ENCODE measurements around the gene GOSR1. TPM values are rescaled to one million over a fixed set of nuclear protein-coding genes. Genes with fewer than 3 reads are reported as not detected.
"Not testable (repeated sequence)": the region's sequence is repeated elsewhere in the genome, so short reads cannot be mapped to it uniquely, and the experiment has no call there.

The GOSR1 gene
- total RNA-seq, 1 experiment from 2014 or later, result 47.1 TPM

DNA sequence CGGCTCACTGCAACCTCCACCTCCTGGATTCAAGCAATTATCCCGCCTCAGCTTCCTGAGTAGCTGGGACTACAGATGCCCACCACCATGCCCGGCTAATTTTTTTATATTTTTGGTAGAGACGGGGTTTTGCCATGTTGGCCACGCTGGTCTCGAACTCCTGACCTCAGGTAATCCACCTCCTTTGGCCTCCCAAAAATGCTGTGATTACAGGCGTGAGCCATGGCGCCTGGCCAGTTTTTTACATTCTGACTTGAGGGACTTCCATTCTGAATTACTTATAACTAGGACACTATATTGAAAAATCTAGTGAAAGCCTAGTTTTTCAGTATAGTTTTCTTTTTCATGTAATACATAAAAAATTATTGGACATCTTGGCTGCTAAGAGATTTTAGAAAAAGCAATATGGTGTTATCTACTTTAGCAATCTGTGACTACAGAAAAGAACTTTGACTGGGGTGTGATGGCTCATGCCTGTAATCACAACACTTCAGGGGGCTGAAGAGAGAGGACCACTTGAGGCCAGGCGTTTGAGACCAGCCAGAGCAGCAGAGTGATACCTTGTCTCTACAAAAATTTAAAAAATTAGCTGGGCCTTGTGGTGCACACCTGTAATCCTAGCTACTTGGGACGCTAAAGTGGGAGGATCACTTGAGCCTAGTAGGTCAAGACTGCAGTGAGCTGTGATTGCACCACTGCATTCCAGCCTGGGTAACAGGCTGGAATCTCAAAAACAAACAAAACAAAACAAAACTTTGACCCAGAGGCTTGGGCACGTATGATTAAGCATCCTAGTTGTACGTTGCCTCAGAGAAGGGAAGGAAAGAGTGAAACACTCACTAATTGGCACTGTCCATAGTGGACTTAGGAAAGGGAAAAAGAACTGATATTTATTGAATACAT lies 26.8 kb upstream of the GOSR1 start:
- TF ChIP-seq, protein P1, sequence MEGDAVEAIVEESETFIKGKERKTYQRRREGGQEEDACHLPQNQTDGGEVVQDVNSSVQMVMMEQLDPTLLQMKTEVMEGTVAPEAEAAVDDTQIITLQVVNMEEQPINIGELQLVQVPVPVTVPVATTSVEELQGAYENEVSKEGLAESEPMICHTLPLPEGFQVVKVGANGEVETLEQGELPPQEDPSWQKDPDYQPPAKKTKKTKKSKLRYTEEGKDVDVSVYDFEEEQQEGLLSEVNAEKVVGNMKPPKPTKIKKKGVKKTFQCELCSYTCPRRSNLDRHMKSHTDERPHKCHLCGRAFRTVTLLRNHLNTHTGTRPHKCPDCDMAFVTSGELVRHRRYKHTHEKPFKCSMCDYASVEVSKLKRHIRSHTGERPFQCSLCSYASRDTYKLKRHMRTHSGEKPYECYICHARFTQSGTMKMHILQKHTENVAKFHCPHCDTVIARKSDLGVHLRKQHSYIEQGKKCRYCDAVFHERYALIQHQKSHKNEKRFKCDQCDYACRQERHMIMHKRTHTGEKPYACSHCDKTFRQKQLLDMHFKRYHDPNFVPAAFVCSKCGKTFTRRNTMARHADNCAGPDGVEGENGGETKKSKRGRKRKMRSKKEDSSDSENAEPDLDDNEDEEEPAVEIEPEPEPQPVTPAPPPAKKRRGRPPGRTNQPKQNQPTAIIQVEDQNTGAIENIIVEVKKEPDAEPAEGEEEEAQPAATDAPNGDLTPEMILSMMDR (IDR thresholded peaks at IDR 0.05; ENCODE audit: unreplicated experiment), result no peak
- Mint-ChIP-seq H3K27me3 (ENCODE audit: unreplicated experiment) (no peaks in the 10 kb centered on the region), H3K36me3 (ENCODE audit: insufficient read depth, unreplicated experiment) (peaks cover 21% of the 10 kb centered on the region), H3K27ac (ENCODE audit: unreplicated experiment) (no peak overlapping the region), H3K9me3 (ENCODE audit: low read depth, unreplicated experiment) (peaks cover 3% of the 10 kb centered on the region), H3K4me3 (ENCODE audit: low read depth, unreplicated experiment) (no peak overlapping the region), H3K4me1 (ENCODE audit: low read depth, unreplicated experiment) (peaks cover 9% of the 10 kb centered on the region)
- BruUV-seq (replicated peaks), result no TSS peak
- intact Hi-C loops (cut with micrococcal nuclease; ENCODE audit: unreplicated experiment), result no loop called here
- CTCF ChIA-PET, result no interaction called here
- peak; percentile 6 for DNase-seq

DNA sequence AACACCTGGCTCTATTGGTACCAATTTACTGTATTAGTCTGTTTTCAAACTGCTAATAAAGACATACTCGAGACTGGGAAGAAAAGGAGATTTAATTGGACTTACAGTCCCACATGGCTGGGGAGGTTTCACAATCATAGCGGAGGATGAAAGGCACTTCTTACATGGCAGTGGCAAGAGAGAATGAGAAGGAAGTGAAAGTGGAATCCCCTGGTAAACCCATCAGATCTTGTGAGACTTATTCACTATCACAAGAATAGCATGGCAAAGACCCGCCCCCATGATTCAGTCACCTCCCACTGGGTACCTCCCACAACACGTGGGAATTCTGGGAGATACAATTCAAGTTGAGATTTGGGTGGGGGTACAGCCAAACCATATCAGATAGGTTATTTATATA lies 22.6 kb upstream of the GOSR1 start:
- no peak for DNase-seq
- BruUV-seq (replicated peaks), result no TSS peak
- CTCF ChIA-PET, result no interaction called here
- H3K4me3 Mint-ChIP-seq (ENCODE audit: low read depth, unreplicated experiment), result no peak overlapping the region
- H3K27me3 Mint-ChIP-seq (ENCODE audit: unreplicated experiment), result no peaks in the 10 kb centered on the region
- intact Hi-C loops (cut with micrococcal nuclease; ENCODE audit: unreplicated experiment), result no loop called here
- TF ChIP-seq, protein P1 (IDR thresholded peaks at IDR 0.05; ENCODE audit: unreplicated experiment), result no peak
- H3K4me1 Mint-ChIP-seq (ENCODE audit: low read depth, unreplicated experiment), result peaks cover 9% of the 10 kb centered on the region
- peaks cover 3% of the 10 kb centered on the region for H3K9me3 Mint-ChIP-seq (ENCODE audit: low read depth, unreplicated experiment)
- no peak overlapping the region for H3K27ac Mint-ChIP-seq (ENCODE audit: unreplicated experiment)
- peaks cover 31% of the 10 kb centered on the region for H3K36me3 Mint-ChIP-seq (ENCODE audit: insufficient read depth, unreplicated experiment)

DNA sequence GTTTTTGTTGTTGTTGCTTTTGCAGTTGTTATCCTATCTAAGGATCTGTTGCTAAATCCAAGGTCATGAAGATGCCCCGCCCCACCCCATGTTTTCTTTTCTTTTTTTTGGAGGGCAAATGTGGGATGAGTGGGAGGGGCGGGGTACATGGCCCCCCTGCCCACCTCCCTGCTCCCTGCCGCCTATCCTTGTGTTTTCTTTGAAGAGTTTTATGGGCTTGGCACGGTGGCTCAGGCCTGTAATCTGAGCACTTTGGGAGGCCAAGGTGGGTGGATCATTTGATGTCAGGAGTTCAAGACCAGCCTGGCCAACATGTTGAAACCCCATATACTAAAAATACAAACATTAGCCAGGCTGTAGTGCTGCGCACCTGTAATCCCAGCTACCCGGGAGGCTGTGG lies 18.8 kb upstream of the GOSR1 start:
- peaks cover 3% of the 10 kb centered on the region for H3K9me3 Mint-ChIP-seq (ENCODE audit: low read depth, unreplicated experiment)
- intact Hi-C loops (cut with micrococcal nuclease; ENCODE audit: unreplicated experiment), result no loop called here
- H3K4me3 Mint-ChIP-seq (ENCODE audit: low read depth, unreplicated experiment), result no peak overlapping the region
- no peak overlapping the region for H3K27ac Mint-ChIP-seq (ENCODE audit: unreplicated experiment)
- CTCF ChIA-PET, result no interaction called here
- H3K36me3 Mint-ChIP-seq (ENCODE audit: insufficient read depth, unreplicated experiment), result peaks cover 27% of the 10 kb centered on the region
- H3K27me3 Mint-ChIP-seq (ENCODE audit: unreplicated experiment), result no peaks in the 10 kb centered on the region
- H3K4me1 Mint-ChIP-seq (ENCODE audit: low read depth, unreplicated experiment), result no peaks in the 10 kb centered on the region
- no peak for DNase-seq
- TF ChIP-seq, protein P1 (IDR thresholded peaks at IDR 0.05; ENCODE audit: unreplicated experiment), result no peak
- BruUV-seq (replicated peaks), result no TSS peak

DNA sequence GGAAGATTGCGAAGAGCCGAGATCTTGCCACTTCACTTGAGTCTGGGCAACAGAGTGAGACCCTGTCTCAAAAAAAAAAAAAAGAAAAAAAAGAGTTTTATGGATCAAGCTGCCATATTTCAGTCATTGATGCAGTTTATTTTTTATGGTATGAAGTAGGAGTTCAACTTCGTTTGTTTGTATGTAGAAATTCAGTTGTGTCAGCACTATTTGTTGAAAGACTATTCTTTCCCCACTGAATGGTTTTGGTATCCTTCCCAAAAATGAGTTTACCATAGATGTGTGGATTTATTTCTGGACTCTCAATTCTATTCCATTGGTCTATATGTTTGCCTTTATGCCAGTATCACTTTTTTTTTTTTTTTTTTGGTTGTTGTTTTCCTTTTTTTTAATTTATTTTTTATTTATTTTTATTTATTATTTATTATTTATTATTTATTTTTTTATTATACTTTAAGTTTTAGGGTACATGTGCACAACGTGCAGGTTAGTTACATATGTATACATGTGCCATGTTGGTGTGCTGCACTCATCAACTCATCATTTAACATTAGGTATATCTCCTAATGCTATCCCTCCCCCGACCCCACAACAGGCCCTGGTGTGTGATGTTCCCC lies 18.3 kb upstream of the GOSR1 start:
- DNase-seq; H3K4me1 Mint-ChIP-seq (ENCODE audit: low read depth, unreplicated experiment); BruUV-seq (replicated peaks); H3K27me3 Mint-ChIP-seq (ENCODE audit: unreplicated experiment); H3K9me3 Mint-ChIP-seq (ENCODE audit: low read depth, unreplicated experiment); H3K27ac Mint-ChIP-seq (ENCODE audit: unreplicated experiment); intact Hi-C loops (cut with micrococcal nuclease; ENCODE audit: unreplicated experiment); CTCF ChIA-PET; H3K4me3 Mint-ChIP-seq (ENCODE audit: low read depth, unreplicated experiment): not testable (repeated sequence)
- H3K36me3 Mint-ChIP-seq (ENCODE audit: insufficient read depth, unreplicated experiment), result peaks cover 22% of the 10 kb centered on the region

DNA sequence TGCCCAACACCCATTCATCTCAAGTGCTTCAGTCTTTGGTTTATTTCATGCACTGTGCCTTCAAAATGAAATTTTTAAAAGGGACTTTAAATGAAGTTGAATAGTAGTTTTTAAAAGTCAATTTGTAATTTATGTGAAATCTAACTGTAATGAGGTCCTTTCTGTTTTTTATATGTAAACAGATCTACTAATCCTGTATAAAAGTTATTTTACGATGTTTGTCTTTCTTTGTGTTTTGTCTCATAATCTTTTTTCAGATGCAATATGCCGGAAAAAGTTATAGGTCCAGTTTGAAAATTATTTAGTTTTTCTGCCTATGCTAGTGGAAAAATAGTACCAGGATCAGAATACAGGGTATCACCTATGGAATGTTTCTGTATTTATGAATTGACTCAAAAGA lies 8.7 kb upstream of the GOSR1 start:
- no peak for DNase-seq
- H3K27ac Mint-ChIP-seq (ENCODE audit: unreplicated experiment), result no peak overlapping the region
- TF ChIP-seq, protein P1 (IDR thresholded peaks at IDR 0.05; ENCODE audit: unreplicated experiment), result no peak
- no peaks in the 10 kb centered on the region for H3K9me3 Mint-ChIP-seq (ENCODE audit: low read depth, unreplicated experiment)
- intact Hi-C loops (cut with micrococcal nuclease; ENCODE audit: unreplicated experiment), result no loop called here
- no peaks in the 10 kb centered on the region for H3K36me3 Mint-ChIP-seq (ENCODE audit: insufficient read depth, unreplicated experiment)
- H3K4me3 Mint-ChIP-seq (ENCODE audit: low read depth, unreplicated experiment), result no peak overlapping the region
- no peaks in the 10 kb centered on the region for H3K4me1 Mint-ChIP-seq (ENCODE audit: low read depth, unreplicated experiment)
- no peaks in the 10 kb centered on the region for H3K27me3 Mint-ChIP-seq (ENCODE audit: unreplicated experiment)
- BruUV-seq (replicated peaks), result no TSS peak
- CTCF ChIA-PET, result no interaction called here
